Activated CD8-positive, alpha-beta memory T cell treated with anti-CD3 and anti-CD28 coated beads for 24 hours (primary cell): Measurements from ENCODE around the gene CDCA3.
"Not testable (repeated sequence)": the region's sequence is repeated elsewhere in the genome, so short reads cannot be mapped to it uniquely, and the experiment has no call there.

Experiments used
- DNase-seq: peaks from one replicate; pipeline ENCODE4 v3.0.0-alpha.2; 2020

Gene CDCA3

GRCh38 chr12:6872073-6873048 is 21.3 kb upstream of the CDCA3 start:
- peak; percentile 97 for DNase-seq

DNA sequence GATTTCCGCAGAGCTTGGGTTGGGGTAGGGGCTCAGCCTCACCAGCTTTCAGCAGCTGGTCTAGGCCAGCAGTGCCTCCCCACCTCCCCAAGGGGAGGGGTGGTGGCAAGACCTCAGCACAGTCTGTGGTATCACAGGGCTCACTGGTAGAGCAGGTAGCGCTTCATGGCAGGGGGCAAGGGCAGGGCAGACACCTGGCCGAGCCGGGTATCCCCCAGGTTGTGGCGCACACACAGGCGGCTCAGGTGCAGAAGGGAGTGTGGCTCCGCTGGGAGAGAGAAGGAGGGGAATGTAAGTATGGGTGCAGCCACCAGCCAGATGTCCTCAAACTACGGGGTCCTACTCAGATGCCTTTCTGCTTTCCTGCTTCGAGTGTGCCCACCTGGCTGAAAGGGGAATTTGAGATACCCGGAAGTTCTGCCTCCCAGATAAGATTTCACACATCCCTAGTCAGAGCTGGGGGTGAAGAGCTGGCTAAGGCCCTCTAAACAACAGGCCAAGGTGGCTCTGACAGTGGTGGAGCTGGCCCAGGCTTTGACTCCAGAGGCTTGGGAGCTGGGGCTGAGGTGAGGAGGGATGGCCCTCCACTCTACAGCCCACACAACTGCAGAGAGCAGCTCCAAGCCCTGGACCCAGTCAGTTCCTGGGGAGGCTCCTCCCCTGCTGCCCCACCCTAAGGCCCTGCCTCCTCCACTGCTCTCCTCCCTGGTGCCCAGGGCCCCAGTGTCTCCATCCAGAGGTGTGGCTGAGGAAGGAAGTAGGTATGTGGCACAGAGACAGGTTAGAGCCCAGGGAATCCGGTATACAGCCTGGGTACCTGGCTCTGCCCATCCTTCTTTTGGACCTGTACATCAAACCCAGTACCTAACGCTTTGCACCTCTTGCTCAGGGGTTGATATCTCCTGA is 20.2 kb upstream of the CDCA3 start:
- DNase-seq, result peak; percentile 77

DNA sequence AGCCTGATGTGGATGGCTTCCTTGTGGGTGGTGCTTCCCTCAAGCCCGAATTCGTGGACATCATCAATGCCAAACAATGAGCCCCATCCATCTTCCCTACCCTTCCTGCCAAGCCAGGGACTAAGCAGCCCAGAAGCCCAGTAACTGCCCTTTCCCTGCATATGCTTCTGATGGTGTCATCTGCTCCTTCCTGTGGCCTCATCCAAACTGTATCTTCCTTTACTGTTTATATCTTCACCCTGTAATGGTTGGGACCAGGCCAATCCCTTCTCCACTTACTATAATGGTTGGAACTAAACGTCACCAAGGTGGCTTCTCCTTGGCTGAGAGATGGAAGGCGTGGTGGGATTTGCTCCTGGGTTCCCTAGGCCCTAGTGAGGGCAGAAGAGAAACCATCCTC is 19.2 kb upstream of the CDCA3 start:
- not testable (repeated sequence) for DNase-seq

- peak; percentile 91 for DNase-seq
Observed at GRCh38 chr12:6869049-6870021, 18.2 kb upstream of the CDCA3 start.

DNA sequence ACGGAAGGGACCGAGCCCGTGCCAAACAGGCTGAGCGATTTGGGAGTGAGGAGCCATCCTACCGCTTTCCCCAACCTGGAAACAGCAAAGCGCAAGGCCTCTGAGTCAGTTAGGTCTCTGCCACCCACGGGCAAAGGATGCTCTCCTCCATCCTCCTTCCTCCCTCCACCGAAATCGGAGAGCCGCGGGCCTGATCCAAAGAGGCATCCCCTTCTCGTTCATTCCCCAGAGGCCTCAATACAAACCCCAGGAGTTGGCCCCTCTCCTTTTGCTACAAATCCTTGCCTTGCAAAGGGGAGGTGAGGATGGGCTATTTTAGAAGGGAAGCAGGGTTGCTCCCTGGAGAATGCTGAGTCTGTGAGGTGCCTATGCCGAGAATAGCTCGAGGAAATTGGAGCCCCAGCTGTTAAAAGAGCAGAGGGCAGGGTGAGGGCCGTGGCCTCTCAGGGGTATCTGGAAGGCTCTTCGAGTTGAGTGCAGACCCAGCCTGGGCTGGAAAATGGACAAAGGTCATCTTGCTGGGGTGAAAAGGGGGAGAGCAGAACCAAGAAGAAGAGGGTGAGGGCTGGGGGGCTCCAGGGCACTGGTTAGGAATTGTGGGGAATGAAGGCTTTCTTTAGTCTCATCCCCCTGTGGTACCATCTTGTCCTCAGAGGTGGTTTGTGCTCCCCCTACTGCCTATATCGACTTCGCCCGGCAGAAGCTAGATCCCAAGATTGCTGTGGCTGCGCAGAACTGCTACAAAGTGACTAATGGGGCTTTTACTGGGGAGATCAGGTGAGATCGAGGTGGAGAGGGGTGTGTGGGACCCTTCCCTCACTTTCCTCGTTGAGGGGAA is 17.3 kb upstream of the CDCA3 start:
- DNase-seq, result peak; percentile 59

DNA sequence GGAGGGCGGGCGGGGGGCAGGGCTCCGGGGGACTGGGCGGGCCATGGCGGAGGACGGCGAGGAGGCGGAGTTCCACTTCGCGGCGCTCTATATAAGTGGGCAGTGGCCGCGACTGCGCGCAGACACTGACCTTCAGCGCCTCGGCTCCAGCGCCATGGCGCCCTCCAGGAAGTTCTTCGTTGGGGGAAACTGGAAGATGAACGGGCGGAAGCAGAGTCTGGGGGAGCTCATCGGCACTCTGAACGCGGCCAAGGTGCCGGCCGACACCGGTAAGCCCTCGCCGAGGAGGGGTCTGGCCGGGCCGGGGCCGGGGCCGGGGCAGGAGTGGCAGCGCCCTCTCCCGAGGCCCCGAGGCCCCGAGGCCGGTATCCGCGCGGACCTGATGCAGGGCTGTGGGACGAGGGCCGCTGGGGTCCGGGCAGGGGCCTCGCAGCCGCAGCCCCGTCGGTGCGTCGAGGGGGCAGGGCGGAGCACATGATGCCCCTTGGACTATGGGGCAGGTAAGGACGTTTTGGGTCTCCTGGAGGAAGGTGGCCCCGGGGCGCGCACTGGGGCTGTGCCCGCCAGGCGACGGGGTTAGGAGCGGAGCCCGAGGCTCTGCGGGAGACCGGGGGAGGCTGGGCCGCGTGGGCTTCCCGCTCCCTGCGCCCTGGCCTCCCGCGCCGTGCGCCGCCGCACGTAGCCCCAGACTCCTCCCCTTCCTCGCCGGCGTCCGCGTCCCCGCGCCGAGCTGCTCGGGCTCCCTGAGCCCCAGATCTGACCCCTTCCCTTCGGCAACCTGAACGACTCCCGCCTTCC is 16.5 kb upstream of the CDCA3 start, which contains the start of gene TPI1:
Gene TPI1 (plus strand): TSS at position 119 of the 798 bp plus-strand sequence. CDS start 36 bp downstream, at position 155.
- peak; percentile 90 for DNase-seq

DNA sequence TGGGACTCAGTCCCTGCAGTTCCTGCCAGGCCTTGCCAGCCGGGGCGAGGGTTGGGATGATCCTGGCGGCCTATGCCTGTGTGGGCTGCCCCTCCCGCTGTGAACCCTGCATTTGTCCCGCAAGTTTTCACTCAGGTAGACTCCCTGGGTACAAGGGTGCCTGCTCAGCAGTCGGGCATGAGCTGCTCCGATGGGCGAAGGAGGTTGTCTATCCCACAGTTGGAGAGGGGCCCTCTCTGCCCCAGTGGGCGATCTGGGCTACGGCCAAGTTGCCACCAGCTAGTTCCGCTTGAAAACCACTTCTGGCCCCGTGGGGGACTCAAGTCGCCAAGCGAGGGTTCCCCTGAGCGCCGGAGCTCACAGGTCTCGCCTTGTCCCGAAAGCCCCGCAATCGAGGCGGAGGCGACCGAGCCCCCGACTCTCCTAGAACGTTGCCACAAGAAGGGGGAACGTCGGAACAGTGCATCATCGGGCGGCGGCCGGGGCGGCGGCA is 15.9 kb upstream of the CDCA3 start:
- DNase-seq, result no peak

DNA sequence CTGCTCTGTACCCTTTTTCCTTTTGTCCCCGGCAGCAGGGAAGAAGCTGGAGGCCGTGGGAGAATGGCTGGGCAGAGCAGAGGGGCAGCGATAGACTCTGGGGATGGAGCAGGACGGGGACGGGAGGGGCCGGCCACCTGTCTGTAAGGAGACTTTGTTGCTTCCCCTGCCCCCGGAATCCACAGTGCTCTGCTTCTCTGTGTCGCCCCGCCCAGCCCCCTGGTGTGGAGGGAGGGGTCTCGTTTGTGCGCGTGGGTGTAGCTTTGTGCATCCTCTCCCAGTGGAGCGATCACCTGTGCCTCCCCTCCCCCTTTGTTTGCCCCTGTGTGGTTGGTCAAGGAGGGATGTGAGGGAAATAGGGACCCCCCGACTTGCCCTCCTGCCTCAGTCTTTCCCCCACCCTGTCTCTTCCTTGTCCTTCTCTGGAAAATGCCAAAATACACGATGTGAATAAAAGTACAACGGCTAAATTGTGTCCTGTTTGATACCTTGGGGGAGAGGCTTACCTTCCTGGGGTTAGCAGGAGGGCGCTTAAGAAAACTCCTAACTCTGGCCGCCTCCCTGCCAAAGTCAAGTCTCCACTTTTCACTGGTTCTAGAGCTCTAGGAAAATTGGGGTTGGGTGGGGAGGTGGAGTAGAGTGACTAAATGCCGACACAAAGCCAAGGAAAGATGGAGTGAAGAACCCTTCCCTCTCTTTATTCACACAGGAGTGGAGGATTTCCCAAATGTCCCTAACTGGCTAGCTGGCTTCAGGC is 15.3 kb upstream of the CDCA3 start:
- DNase-seq, result no peak

GRCh38 chr12:6865307-6865706 is 14.2 kb upstream of the CDCA3 start:
- DNase-seq, result not testable (repeated sequence)

- no peak for DNase-seq
Observed at GRCh38 chr12:6863586-6864321, 12.7 kb upstream of the CDCA3 start.

DNA sequence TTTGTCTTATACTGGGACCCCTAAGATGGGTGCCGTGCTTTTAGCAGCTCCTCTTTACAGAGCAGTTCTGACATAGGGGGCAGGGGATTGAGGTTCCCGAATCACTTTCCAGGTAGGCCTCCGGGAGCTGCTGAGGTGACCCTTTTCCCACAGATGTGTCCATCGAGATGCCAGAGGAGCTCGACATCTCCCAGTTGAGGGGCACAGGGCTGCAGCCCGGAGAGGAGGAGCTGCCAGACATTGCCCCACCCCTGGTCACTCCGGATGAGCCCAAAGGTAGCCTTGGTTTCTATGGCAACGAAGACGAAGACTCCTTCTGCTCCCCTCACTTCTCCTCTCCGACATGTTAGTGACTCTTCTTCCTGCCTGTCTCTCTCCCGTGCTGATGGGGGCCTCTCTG is 11.9 kb upstream of the CDCA3 start:
- DNase-seq, result no peak

DNA sequence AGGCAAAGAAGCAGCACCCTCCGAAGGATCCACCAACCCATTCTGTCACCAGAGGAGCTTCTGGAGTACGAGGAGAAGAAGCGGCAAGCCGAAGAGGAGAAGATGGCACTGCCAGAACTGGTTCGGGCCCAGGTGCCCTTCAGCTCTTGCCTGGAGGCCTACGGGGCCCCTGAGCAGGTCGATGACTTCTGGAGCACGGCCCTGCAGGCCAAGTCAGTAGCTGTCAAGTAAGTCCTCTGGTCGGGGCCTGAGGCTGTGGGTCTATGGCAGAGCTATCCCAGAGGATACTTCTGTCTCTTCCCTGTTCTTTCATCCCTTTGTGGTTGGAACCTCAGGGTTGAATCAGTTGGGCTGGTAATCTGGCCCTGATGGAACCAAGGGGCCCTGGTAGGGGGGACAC is 10.3 kb upstream of the CDCA3 start:
- no peak for DNase-seq

- no peak for DNase-seq
Observed at GRCh38 chr12:6860942-6861341, 9.9 kb upstream of the CDCA3 start.

GRCh38 chr12:6860116-6860515 is 9.0 kb upstream of the CDCA3 start:
- DNase-seq, result no peak

GRCh38 chr12:6858799-6859198 is 7.7 kb upstream of the CDCA3 start:
- DNase-seq, result no peak

DNA sequence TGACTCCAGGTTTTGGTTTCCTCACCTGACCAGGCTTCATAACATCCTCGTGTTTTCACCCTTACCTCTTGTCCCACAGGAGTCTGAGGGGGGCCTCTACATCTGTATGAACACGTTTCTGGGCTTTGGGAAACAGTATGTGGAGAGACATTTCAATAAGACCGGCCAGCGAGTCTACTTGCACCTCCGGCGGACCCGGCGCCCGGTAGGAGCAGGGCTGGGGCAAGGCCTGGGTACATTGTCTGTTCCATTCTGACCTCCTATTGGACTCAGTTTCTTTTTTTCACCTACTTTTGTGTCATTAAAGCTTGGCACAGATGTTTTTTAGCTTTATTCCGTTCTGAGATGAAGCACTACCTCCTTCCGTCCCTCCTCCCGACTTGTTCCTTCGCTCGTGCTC is 4.2 kb upstream of the CDCA3 start:
- DNase-seq, result no peak

DNA sequence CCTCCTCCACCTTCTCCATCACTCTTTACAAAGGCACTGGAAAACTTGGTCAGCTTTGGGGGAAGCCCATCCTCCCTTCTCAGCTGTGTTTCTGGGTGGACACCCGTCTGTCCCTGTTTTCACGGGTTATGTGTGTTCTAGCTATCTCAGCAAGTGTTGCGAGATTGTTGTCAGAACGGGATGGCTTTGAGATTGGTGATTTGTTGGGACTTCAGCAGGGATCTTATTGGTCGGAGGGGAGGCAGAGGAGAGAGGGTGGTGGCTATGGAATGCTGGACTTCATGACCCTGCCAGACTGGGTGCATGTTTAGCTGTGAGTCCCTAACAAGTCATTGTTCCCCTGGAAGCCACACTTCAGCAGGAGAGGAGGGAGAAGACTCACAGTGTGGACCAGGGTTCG is 3.0 kb upstream of the CDCA3 start:
- no peak for DNase-seq

- no peak for DNase-seq
Observed at GRCh38 chr12:6853626-6854025, 2.5 kb upstream of the CDCA3 start.
